Thoracic aorta (tissue), 2 donors: ENCODE results near the gene PTRH1. TPM values are rescaled to one million over a fixed set of nuclear protein-coding genes. Genes with fewer than 3 reads are reported as not detected.

Source experiments
- ATAC-seq: fragments of 150-250 bp; one replicate; pipeline ENCODE4 v1.8.0; 2017; ENCODE audit warnings: low read depth; ENCODE audit not compliant: insufficient number of reproducible peaks, low FRiP score
- DNase-seq: peaks from one replicate; pipeline ENCODE4 v3.0.0-alpha.2; 2020; ENCODE audit warnings: low spot score
- H3K27ac ChIP-seq, 2 donors: fragments of 200-600 bp; sonication (generic); 1 replicate in 1 of 2; 2 replicates in 1 of 2; pipeline ENCODE4 v1.5.1; 2016; ENCODE audit warnings: mild to moderate bottlenecking in 2 of 2, moderate library complexity in 2 of 2
- H3K27me3 ChIP-seq: fragments of 200-600 bp; sonication (generic); replicated peaks from 2 replicates; pipeline ENCODE4 v1.6.0; 2016; ENCODE audit warnings: mild to moderate bottlenecking; ENCODE audit not compliant: insufficient read depth
- H3K36me3 ChIP-seq: fragments of 200-600 bp; sonication (generic); one replicate; pipeline ENCODE4 v1.5.1; 2016
- H3K4me1 ChIP-seq, 2 donors: fragments of 200-600 bp; sonication (generic); 1 replicate in 1 of 2; 2 replicates in 1 of 2; pipeline versions ENCODE4 v1.5.1 to v1.6.0; 2016; ENCODE audit warnings: low read depth in 2 of 2, mild to moderate bottlenecking in 1 of 2; ENCODE audit not compliant: control insufficient read depth in 1 of 2
- H3K4me3 ChIP-seq: fragments of 200-600 bp; sonication (generic); 2 replicates; pipeline ENCODE4 v1.5.1; 2016; ENCODE audit warnings: mild to moderate bottlenecking
- H3K9me3 ChIP-seq: fragments of 200-600 bp; sonication (generic); 2 replicates; pipeline ENCODE4 v1.5.1; 2016
- CTCF ChIP-seq: fragments of 200-600 bp; sonication (generic); IDR thresholded peaks from one replicate; pipeline ENCODE4 v1.5.1; 2019; ENCODE audit warnings: antibody characterized with exemption
- total RNA-seq, 2 donors: library from RNA; depleted of rRNA; stranded (reverse); fragments of >200 nt; gene quantifications; one replicate each; pipeline versions ENCODE4 v1.1.0 to v1.2.3, GENCODE V29; 2016

Gene PTRH1
- total RNA-seq, 2 donors from 2014 or later, result 9.3 to 25.9 TPM

- peaks cover 0 to 8% of the 10 kb centered on the region in 2 donors for H3K4me1 ChIP-seq
- H3K36me3 ChIP-seq, result peaks cover 6% of the 10 kb centered on the region
- H3K27ac ChIP-seq, result no peak overlapping the region
- no peak overlapping the region for H3K4me3 ChIP-seq
- peaks cover 7% of the 10 kb centered on the region for H3K27me3 ChIP-seq
- DNase-seq (no peak), ATAC-seq (no peak)
- H3K9me3 ChIP-seq, result no peaks in the 10 kb centered on the region
- TF ChIP-seq CTCF, result no peak
Measured at GRCh38 chr9:127753622-127754021, 38.2 kb upstream of the PTRH1 start.

- no peak for DNase-seq
- Histone ChIP-seq H3K36me3 (peaks cover 6% of the 10 kb centered on the region), H3K9me3 (no peaks in the 10 kb centered on the region), H3K4me3 (no peak overlapping the region), H3K27me3 (peaks cover 7% of the 10 kb centered on the region), H3K27ac (no peak overlapping the region), H3K4me1 (peaks cover 0 to 8% of the 10 kb centered on the region in 2 donors)
- ATAC-seq, result no peak
- TF ChIP-seq CTCF, result no peak
Measured at GRCh38 chr9:127753148-127753547, 37.7 kb upstream of the PTRH1 start.

- peaks cover 6% of the 10 kb centered on the region for H3K36me3 ChIP-seq
- H3K4me1 ChIP-seq, result peaks cover 0 to 8% of the 10 kb centered on the region in 2 donors
- TF ChIP-seq CTCF, result no peak
- ATAC-seq, result no peak
- no peaks in the 10 kb centered on the region for H3K9me3 ChIP-seq
- H3K27ac ChIP-seq, result no peak overlapping the region
- peaks cover 7% of the 10 kb centered on the region for H3K27me3 ChIP-seq
- H3K4me3 ChIP-seq, result no peak overlapping the region
- DNase-seq, result no peak
Measured at GRCh38 chr9:127751269-127752054, 36.0 kb upstream of the PTRH1 start.

- H3K27me3 ChIP-seq, result peaks cover 7% of the 10 kb centered on the region
- no peak overlapping the region for H3K27ac ChIP-seq
- DNase-seq, result no peak
- TF ChIP-seq CTCF, result no peak
- no peaks in the 10 kb centered on the region for H3K9me3 ChIP-seq
- no peaks in the 10 kb centered on the region for H3K4me1 ChIP-seq
- ATAC-seq, result no peak
- H3K36me3 ChIP-seq, result peaks cover 6% of the 10 kb centered on the region
- H3K4me3 ChIP-seq, result no peak overlapping the region
Measured at GRCh38 chr9:127749090-127749787, 33.8 kb upstream of the PTRH1 start.

GRCh38 chr9:127746959-127747569 lies 31.6 kb upstream of the PTRH1 start:
- Histone ChIP-seq H3K4me1 (no peaks in the 10 kb centered on the region), H3K36me3 (peaks cover 6% of the 10 kb centered on the region), H3K9me3 (no peaks in the 10 kb centered on the region), H3K27ac (no peak overlapping the region), H3K4me3 (no peak overlapping the region), H3K27me3 (no peaks in the 10 kb centered on the region)
- DNase-seq, result no peak
- TF ChIP-seq CTCF, result no peak
- no peak for ATAC-seq
